HG03175 (cell line): Measurements from ENCODE around the gene FMOD.
"Not testable (repeated sequence)": the region's sequence is repeated elsewhere in the genome, so short reads cannot be mapped to it uniquely, and the experiment has no call there.

Source experiments
- ATAC-seq: cut with Tn5 transposase; IDR thresholded peaks from one replicate; pipeline ENCODE4 v1.9.1; 2021; ENCODE audit warnings: mild to moderate bottlenecking, moderate library complexity; ENCODE audit not compliant: unreplicated experiment

Gene FMOD

GRCh38 chr1:203326830-203327683, 23.9 kb downstream of the FMOD start:
- peak; percentile 71 for ATAC-seq

DNA sequence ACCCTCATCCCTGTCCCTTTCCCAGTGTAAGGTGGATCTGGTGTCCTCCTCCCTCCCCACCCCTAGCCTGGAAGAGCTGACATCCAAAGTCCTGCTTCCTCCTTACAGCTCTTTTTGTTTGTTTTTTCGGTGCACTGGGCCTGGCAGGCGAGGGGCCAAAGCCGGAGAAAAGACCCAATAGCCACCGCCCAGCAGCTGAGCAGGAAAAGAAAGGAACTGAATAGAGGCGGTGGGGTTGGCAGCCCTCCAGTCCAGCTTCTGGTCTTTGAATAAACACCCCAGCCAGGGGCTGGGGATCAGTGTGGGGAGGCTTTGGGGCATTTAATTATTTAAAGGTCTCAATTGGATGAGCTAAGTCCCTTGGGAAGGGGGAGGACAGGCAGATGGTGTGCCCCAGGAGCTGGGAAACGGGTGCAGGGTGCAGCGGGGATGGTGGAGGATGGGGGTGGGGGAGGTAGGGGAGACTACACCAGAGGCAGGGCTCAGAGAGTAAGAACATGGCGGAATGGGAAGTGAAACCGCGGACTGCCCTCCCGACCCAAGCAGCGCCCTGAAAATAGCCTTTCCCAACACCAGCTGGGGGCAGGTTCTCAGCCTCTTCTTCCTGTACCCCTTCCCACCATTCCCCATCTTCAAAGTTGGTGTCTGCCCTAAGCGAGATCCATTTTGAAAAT, 25.4 kb downstream of the FMOD start:
- no peak for ATAC-seq

GRCh38 chr1:203325026-203325417, 25.9 kb downstream of the FMOD start:
- peak; percentile 40 for ATAC-seq

- ATAC-seq: no peak
These were observed 26.6 kb downstream of the FMOD start for GRCh38 chr1:203324105-203325025.

DNA sequence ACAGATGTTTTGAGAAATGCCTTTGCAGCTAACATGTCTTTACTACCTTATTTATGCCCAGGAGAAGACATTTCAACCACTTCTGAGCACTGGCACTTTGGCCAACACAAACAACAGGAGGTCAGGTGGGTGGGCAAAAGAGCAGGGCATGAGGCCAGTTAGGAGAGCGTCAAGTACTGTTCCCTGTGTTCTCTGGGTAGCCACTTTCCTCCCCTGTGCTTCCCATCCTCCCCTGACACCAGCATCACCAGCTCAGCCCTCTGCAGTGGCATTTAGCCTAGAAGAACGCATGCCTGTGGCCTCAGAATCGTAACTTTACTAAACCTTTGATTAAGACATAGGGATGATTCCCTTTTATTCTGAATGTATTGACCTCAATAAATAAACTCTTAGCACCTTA, 27.3 kb downstream of the FMOD start:
- no peak for ATAC-seq

- no peak for ATAC-seq
These were observed 28.3 kb downstream of the FMOD start for GRCh38 chr1:203322500-203323179.

DNA sequence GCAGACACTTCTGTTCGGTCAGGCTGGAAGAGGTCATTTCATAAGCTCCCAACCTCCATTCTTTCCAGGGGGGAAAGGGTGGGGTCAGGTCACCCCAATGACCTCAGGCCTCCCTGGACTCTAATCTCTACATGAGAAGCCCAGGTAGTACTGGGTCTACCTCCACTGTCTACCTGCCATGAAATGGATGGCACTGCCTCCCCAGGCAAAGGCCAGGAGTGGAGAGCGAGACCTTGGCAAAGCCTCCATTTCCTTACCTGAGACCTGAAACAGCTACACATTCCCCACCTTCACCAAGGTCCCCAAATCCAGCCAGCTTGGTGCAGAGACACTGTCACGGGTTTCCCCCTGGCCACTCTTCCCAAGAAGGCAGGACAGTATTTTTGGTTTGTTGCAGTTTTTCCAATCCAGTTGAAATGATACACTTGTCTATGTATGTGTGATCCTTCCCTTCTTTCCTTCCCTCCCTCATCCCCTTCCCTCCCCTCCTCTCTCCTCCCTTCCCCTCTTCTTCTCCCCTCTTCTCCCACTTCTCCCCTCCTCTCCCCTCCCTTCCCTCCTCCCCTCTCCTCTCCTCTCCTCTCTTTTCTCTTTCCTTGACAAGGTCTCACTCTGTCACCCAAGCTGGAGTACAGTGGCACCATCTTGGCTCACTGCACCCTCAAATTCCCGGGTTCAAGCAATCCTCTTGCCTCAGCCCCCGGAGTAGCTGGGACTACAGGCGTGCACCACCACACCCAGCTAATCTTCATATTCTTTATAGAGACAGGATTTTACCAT, 29.5 kb downstream of the FMOD start:
- ATAC-seq: peak; percentile 5

DNA sequence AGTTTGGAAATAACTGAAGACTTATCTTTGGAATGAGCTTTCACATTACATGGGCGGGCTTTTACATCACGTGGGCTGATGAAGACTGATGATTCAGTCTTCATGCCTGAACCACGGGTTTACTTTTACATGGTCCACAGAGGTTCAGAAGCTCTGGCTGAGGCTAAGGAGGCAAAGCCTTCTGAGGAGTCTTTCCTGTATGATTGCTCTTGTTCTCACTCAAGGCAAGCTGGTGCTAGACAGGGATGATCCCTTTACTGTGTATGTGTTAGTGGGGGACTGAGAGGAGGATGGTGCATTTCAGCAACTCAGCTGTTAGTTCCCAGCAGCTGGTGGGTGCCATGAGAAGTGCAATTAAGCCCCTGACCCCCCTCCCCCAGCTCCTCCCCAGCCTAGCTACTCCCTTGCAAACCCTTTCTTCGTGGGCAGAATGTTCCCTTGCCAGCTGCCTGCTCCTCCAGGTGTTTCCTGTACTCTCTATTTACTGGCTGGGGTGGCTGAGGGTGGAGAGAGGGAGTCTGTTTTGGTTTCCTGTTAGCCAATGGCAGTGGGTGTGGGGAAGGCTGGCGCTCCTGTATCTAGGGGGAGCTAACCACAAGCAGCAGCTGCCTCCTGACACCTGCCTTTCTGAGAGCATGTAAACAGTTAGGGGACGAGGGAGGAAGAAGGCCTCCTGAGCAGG, 30.2 kb downstream of the FMOD start:
- peak; percentile 71 for ATAC-seq

- ATAC-seq: no peak
These were observed 32.7 kb downstream of the FMOD start for GRCh38 chr1:203318229-203318517.

- no peak for ATAC-seq
These were observed 33.3 kb downstream of the FMOD start for GRCh38 chr1:203317429-203318228.

DNA sequence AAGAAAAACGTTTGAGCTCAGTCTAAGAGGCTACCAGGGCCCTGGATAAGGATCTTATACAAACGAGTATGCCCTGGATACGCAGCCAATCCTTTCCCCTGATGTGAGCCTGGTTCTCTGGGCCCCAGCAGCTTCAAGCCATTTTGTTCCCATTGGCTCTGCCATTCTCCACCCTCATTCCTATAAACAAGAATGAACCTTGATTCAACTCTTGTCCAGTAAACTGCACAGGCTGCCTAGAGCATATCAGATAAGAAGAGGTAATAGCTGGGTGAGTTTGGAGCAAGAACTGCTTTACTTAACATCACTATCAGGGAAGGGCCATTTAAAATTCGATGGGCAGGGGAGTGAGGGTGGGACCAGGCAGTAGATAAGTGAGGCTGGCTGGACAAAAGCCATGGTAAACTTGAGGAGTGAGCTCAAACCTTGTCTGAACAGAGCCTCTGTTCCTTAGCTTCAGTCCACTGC, 34.3 kb downstream of the FMOD start:
- no peak for ATAC-seq

DNA sequence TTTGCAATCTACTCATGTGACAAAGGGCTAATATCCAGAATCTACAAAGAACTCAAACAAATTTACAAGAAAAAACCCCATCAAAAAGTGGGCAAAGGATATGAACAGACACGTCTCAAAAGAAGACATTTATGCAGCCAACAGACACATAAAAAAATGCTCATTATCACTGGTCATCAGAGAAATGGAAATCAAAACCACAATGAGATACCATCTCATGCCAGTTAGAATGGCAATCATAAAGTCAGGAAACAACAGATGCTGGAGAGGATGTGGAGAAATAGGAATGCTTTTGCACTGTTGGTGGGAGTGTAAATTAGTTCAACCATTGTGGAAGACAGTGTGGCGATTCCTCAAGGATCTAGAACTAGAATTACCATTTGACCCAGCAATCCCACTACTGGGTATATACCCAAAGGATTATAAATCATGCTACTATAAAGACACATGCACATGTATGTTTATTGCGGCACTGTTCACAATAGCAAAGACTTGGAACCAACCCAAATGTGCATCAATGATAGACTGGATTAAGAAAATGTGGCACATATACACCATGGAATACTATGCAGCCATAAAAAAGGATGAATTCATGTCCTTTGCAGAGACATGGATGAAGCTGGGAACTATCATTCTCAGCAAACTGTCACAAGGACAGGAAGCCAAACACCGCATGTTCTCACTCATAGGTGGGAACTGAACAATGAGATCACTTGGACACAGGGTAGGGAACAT, 36.7 kb downstream of the FMOD start:
- not testable (repeated sequence) for ATAC-seq

DNA sequence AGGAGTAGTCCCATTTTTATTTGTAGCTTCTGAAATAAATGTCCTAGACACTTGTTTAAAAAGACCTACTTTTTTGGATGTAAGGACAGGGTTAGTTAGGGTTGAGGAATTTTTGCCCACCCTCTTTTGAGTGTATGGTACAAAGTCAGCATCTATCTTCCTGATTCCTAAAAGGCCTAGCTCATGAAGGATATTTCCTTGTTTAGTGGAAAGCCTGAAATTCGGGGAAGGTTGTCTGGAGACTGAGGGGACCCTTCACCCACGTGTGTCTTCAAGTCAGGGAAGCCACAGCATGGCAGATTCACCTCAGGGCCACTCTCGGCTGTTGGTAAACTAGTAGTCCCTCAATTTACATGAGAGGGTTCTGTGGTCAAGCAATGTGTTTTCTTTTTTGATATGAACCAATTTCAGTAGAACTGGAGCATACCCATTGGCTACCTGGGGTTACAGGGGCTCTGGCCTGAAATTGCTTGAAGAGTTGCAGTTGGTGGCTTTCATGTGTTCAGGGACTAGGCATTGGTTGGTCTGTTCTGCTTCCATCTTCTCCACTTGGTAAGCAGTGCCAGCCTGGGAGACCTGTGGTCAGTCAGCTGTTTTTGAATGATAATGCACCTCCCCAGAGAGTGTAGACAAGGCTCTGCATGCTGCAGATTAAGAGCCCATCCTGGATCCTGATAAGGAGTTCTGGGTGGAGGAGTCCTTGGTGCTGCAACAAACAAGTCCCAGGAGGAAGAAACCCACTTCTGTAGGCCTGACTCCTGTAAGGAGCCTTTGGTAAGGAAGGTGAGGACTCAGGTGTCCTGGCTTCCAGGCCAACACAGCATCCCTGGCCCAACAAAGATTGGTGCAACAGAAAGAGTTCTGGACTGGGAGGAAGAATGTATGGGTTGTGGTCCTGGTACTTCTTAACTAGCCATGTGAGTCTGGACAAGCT, 39.3 kb downstream of the FMOD start:
- no peak for ATAC-seq

- ATAC-seq: no peak
These were observed 42.0 kb downstream of the FMOD start for GRCh38 chr1:203308923-203309331.

DNA sequence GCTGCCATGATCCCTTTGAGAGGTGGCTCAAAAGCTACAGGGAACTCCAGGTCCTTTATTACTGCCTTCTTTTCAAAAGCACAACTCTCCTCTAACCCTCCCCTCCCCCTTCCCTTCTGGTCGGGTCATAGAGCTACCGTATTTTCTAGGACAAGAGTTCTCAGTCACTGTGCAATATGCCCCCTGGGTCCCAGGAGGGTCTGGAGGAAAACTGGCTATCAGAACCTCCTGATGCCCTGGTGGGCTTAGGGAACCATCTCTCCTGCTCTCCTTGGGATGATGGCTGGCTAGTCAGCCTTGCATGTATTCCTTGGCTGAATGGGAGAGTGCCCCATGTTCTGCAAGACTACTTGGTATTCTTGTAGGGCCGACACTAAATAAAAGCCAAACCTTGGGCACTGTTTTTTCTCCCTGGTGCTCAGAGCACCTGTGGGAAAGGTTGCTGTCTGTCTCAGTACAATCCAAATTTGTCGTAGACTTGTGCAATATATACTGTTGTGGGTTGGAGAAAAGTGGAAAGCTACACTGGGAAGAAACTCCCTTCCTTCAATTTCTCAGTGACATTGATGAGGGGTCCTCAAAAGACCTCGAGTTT, 42.5 kb downstream of the FMOD start:
- no peak for ATAC-seq

DNA sequence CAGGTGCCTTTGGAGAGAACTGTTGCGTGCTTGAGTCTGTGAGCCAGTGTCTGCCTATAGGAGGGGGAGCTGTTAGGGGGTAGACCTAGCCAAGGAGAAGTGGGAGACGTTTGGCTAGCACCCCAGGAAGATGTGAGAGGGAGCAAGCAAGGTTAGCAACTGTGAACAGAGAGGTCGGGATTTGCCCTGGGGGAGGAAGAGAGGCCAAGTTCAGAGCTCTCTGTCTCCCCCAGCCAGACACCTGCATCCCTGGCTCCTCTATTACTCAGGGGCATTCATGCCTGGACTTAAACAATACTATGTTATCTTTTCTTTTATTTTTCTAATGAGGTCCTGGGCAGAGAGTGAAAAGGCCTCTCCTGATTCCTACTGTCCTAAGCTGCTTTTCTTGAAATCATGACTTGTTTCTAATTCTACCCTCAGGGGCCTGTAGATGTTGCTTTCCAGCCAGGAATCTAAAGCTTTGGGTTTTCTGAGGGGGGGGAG, 43.2 kb downstream of the FMOD start:
- ATAC-seq: no peak
